ENCODE data around the gene PHLPP2. TPM values are rescaled to one million over a fixed set of nuclear protein-coding genes. Genes with fewer than 3 reads are reported as not detected.

PHLPP2 gene
- total RNA-seq, 4 donors from 2014 or later = 50.5 to 98.4 (median 89.6) TPM

GRCh38 chr16:71629278-71630016 is 95.1 kb downstream of the PHLPP2 start:
- intact Hi-C loops (cut with DNase I; ENCODE audit: low total_unique reads) = no loop called here
- Histone ChIP-seq H3K36me3 (no peaks in the 10 kb centered on the region), H3K4me3 (no peak overlapping the region), H3K27ac (no peak overlapping the region), H3K4me1 (peaks cover 0 to 21% (median 17%) of the 10 kb centered on the region in 4 donors), H3K27me3 (peaks cover 25% of the 10 kb centered on the region), H3K9me3 (no peaks in the 10 kb centered on the region)
- 57 to 74% methylated on average over 5 to 11 of the region's 11 CpGs for WGBS, 2 donors (ENCODE audit: low coverage in 1 of 2)
- in situ Hi-C loops (cut with MboI; ENCODE audit: low pct_ligation_motif_present in 1 of 4, low pct_unique_long_range_greater_than_20kb in 1 of 4, low sequenced_read_pairs in 3 of 4) = no loop called here
- no peak for DNase-seq
- no peak for TF ChIP-seq CTCF (IDR thresholded peaks at IDR 0.05)
- TF ChIP-seq POLR2AphosphoS5 (IDR thresholded peaks at IDR 0.05) = peak; percentile 11 to 61 (median 17)

DNA sequence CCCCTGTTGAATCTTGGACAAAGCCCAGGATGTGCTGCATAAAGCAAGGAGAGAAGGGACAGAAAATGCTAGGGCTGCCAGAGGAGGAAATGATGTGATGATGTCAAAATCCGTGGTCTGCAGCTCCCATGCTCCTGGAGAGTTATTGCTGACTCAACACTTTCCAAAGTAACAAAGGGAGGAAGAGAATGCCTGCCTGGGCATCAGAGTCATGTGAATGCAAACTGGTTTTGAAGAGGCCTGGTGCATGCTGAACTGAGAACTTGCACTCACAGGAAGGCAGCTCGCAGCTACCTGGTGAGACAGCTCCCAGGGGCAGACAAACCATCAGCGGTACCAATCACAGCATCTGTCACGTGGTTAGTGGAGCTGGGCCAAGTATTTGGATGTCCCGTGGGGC is 95.7 kb downstream of the PHLPP2 start:
- WGBS, 2 donors (ENCODE audit: low coverage in 1 of 2) = 7 to 43% methylated on average over 3 to 5 of the region's 5 CpGs
- Histone ChIP-seq H3K27ac (peak overlapping the region in 2 of 4 donors; percentile 92 to 96), H3K9me3 (no peaks in the 10 kb centered on the region), H3K27me3 (peaks cover 25% of the 10 kb centered on the region), H3K36me3 (no peaks in the 10 kb centered on the region), H3K4me1 (peaks cover 0 to 21% (median 17%) of the 10 kb centered on the region in 4 donors), H3K4me3 (no peak overlapping the region)
- intact Hi-C loops (cut with DNase I; ENCODE audit: low total_unique reads) (no loop called here), in situ Hi-C loops (cut with MboI; ENCODE audit: low pct_ligation_motif_present in 1 of 4, low pct_unique_long_range_greater_than_20kb in 1 of 4, low sequenced_read_pairs in 3 of 4) (no loop called here)
- no peak for TF ChIP-seq POLR2A (IDR thresholded peaks at IDR 0.05)
- TF ChIP-seq EP300 (IDR thresholded peaks at IDR 0.05; ENCODE audit: low read depth) = no peak
- no peak for TF ChIP-seq CTCF (IDR thresholded peaks at IDR 0.05)
- no peak for TF ChIP-seq POLR2AphosphoS5 (IDR thresholded peaks at IDR 0.05)
- no peak for DNase-seq

DNA sequence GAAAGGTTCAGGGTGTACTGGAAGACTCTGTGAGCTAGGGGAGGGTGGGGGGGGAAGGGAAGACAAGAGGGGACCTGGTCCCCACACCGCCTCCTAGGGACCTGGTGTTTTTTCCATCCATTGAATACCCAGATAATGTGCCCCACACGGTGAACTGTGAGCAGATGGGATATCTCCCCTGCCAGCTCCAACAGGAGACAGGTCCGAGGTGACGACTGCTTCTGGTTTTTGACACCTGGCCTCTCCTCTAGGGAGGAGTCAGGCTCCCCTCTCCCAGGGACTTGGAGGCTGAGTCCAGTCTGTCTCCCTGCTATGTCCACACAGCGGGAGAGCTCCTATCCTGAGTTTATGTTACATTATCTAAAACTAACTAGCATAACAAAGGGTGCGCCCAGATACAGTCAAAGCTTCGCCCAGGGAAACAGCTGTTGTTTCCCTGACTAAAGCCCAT is 96.7 kb downstream of the PHLPP2 start:
- Histone ChIP-seq H3K4me1 (peaks cover 0 to 21% (median 17%) of the 10 kb centered on the region in 4 donors), H3K36me3 (no peaks in the 10 kb centered on the region), H3K4me3 (peak overlapping the region in 3 of 4 donors; percentile 66 to 89 (median 86)), H3K27ac (peak overlapping the region; percentile 78 to 96 (median 93)), H3K27me3 (peaks cover 25% of the 10 kb centered on the region), H3K9me3 (no peaks in the 10 kb centered on the region)
- peak; percentile 28 for DNase-seq
- in situ Hi-C loops (cut with MboI; ENCODE audit: low pct_ligation_motif_present in 1 of 4, low pct_unique_long_range_greater_than_20kb in 1 of 4, low sequenced_read_pairs in 3 of 4) = no loop called here
- intact Hi-C loops (cut with DNase I; ENCODE audit: low total_unique reads) = no loop called here
- TF ChIP-seq POLR2A (IDR thresholded peaks at IDR 0.05) (no peak), POLR2AphosphoS5 (IDR thresholded peaks at IDR 0.05) (peak in 2 of 3 donors; percentile 18 to 29)
- 45 to 67% methylated on average over 3 to 7 of the region's 7 CpGs for WGBS, 2 donors (ENCODE audit: low coverage in 1 of 2)

GRCh38 chr16:71626858-71627213 is 97.7 kb downstream of the PHLPP2 start:
- peak; percentile 91 for DNase-seq
- TF ChIP-seq CTCF (IDR thresholded peaks at IDR 0.05) (no peak), POLR2A (IDR thresholded peaks at IDR 0.05) (peak; percentile 41), POLR2AphosphoS5 (IDR thresholded peaks at IDR 0.05) (peak in 1 of 3 donors; percentile 67), EP300 (IDR thresholded peaks at IDR 0.05; ENCODE audit: low read depth) (no peak)
- H3K4me1 ChIP-seq = peaks cover 0 to 21% (median 17%) of the 10 kb centered on the region in 4 donors
- 16% methylated on average over 13 of the region's 13 CpGs; no CpG with 5 or more reads in 1 of the 2 donors for WGBS, 2 donors (ENCODE audit: low coverage in 1 of 2)
- H3K4me3 ChIP-seq = peak overlapping the region; percentile 35 to 89 (median 76)
- H3K9me3 ChIP-seq = no peaks in the 10 kb centered on the region
- peak overlapping the region; percentile 78 to 96 (median 93) for H3K27ac ChIP-seq
- peaks cover 25% of the 10 kb centered on the region for H3K27me3 ChIP-seq
- intact Hi-C loops (cut with DNase I; ENCODE audit: low total_unique reads) (no loop called here), in situ Hi-C loops (cut with MboI; ENCODE audit: low pct_ligation_motif_present in 1 of 4, low pct_unique_long_range_greater_than_20kb in 1 of 4, low sequenced_read_pairs in 3 of 4) (no loop called here)
- no peaks in the 10 kb centered on the region for H3K36me3 ChIP-seq
